HEK293 (cell line): ENCODE results near the gene BRI3.

Experiments
- HOXA7 ChIP-seq: sonication (generic); formaldehyde crosslinking; IDR thresholded peaks from 2 replicates; pipeline ENCODE4 v1.8.1; 2022; ENCODE audit warnings: missing genetic modification reagents, borderline replicate concordance
- KLF1 ChIP-seq: fragments of 450-650 bp; formaldehyde crosslinking; IDR thresholded peaks from 2 replicates; pipeline ENCODE4 v1.5.1; 2016; ENCODE audit warnings: missing biosample characterization, missing genetic modification characterization
- KLF10 ChIP-seq: fragments of 450-650 bp; IDR thresholded peaks from 2 replicates; pipeline ENCODE4 v1.5.1; 2018; ENCODE audit warnings: missing biosample characterization, mild to moderate bottlenecking, missing genetic modification characterization
- SALL2 ChIP-seq: fragments of 450-650 bp; formaldehyde crosslinking; IDR thresholded peaks from 2 replicates; pipeline ENCODE4 v1.5.0; 2017; ENCODE audit warnings: missing biosample characterization, mild to moderate bottlenecking, missing genetic modification characterization, borderline replicate concordance
- YY1 ChIP-seq: fragments of 450-650 bp; formaldehyde crosslinking; IDR thresholded peaks from 2 replicates; pipeline ENCODE4 v1.5.1; 2018; ENCODE audit warnings: missing biosample characterization, missing genetic modification characterization
- ZNF24 ChIP-seq: fragments of 450-650 bp; formaldehyde crosslinking; IDR thresholded peaks from 2 replicates; pipeline ENCODE4 v1.5.1; 2016; ENCODE audit warnings: missing biosample characterization, missing genetic modification characterization
- ZNF600 ChIP-seq: fragments of 450-650 bp; formaldehyde crosslinking; IDR thresholded peaks from 2 replicates; pipeline ENCODE4 v1.5.1; 2016; ENCODE audit warnings: missing biosample characterization, missing genetic modification characterization
- ZNF658 ChIP-seq: fragments of 450-650 bp; formaldehyde crosslinking; IDR thresholded peaks from 2 replicates; pipeline ENCODE4; 2016; ENCODE audit warnings: missing biosample characterization, missing genetic modification characterization
- TF ChIP-seq, protein P1 (sequence below): fragments of 450-650 bp; formaldehyde crosslinking; IDR thresholded peaks from 2 replicates; pipeline ENCODE4 v1.5.1; 2016; ENCODE audit warnings: missing biosample characterization, missing genetic modification characterization
- TF ChIP-seq, protein P2 (sequence below): fragments of 450-650 bp; formaldehyde crosslinking; IDR thresholded peaks from 2 replicates; pipeline ENCODE4 v1.5.1; 2016; ENCODE audit warnings: missing biosample characterization, missing genetic modification characterization
- TF ChIP-seq, protein P3 (sequence below): fragments of 450-650 bp; formaldehyde crosslinking; IDR thresholded peaks from 2 replicates; pipeline ENCODE4 v1.5.1; 2016; ENCODE audit warnings: missing biosample characterization, missing genetic modification characterization, low read depth
- TF ChIP-seq, protein P4 (sequence below): fragments of 450-650 bp; formaldehyde crosslinking; IDR thresholded peaks from 2 replicates; pipeline ENCODE4 v1.5.1; 2016; ENCODE audit warnings: missing biosample characterization, missing genetic modification characterization
- TF ChIP-seq, protein P5 (sequence below): fragments of 450-650 bp; formaldehyde crosslinking; IDR thresholded peaks from 2 replicates; pipeline ENCODE4 v1.5.1; 2017; ENCODE audit warnings: missing biosample characterization, mild to moderate bottlenecking, missing genetic modification characterization, moderate library complexity

DNA sequence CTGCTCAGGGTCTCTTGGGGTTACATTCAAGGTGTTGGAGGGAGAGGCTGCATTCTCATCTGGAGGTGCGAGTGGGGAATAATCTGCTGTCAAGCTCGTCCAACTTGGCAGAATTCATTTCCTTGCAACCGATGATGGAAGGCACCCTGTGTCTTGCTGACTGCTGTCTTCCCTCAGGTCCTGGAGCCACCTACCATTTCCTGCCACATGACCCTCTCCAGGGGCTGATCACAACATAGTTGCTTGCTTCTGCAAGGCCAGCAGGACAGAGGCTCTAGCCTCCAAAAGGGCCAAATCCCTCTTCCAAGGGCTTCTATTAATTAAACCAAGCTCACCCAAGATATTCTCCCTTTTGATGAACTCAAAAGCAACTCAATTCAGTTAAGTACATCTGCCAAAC, 14.2 kb upstream of the BRI3 start:
- TF ChIP-seq HOXA7 (CRISPR knock-in tag) (no peak), ZNF24 (no peak), ZNF600 (no peak), YY1 (tag by site-specific recombination) (no peak), KLF1 (tag by site-specific recombination) (no peak), ZNF658 (tag by site-specific recombination) (no peak), KLF10 (tag by site-specific recombination) (no peak), SALL2 (no peak)
- TF ChIP-seq, protein P1, sequence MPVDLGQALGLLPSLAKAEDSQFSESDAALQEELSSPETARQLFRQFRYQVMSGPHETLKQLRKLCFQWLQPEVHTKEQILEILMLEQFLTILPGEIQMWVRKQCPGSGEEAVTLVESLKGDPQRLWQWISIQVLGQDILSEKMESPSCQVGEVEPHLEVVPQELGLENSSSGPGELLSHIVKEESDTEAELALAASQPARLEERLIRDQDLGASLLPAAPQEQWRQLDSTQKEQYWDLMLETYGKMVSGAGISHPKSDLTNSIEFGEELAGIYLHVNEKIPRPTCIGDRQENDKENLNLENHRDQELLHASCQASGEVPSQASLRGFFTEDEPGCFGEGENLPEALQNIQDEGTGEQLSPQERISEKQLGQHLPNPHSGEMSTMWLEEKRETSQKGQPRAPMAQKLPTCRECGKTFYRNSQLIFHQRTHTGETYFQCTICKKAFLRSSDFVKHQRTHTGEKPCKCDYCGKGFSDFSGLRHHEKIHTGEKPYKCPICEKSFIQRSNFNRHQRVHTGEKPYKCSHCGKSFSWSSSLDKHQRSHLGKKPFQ (tag by site-specific recombination), result no peak
- TF ChIP-seq, protein P2, sequence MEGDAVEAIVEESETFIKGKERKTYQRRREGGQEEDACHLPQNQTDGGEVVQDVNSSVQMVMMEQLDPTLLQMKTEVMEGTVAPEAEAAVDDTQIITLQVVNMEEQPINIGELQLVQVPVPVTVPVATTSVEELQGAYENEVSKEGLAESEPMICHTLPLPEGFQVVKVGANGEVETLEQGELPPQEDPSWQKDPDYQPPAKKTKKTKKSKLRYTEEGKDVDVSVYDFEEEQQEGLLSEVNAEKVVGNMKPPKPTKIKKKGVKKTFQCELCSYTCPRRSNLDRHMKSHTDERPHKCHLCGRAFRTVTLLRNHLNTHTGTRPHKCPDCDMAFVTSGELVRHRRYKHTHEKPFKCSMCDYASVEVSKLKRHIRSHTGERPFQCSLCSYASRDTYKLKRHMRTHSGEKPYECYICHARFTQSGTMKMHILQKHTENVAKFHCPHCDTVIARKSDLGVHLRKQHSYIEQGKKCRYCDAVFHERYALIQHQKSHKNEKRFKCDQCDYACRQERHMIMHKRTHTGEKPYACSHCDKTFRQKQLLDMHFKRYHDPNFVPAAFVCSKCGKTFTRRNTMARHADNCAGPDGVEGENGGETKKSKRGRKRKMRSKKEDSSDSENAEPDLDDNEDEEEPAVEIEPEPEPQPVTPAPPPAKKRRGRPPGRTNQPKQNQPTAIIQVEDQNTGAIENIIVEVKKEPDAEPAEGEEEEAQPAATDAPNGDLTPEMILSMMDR (tag by site-specific recombination), result no peak
- TF ChIP-seq, protein P3, sequence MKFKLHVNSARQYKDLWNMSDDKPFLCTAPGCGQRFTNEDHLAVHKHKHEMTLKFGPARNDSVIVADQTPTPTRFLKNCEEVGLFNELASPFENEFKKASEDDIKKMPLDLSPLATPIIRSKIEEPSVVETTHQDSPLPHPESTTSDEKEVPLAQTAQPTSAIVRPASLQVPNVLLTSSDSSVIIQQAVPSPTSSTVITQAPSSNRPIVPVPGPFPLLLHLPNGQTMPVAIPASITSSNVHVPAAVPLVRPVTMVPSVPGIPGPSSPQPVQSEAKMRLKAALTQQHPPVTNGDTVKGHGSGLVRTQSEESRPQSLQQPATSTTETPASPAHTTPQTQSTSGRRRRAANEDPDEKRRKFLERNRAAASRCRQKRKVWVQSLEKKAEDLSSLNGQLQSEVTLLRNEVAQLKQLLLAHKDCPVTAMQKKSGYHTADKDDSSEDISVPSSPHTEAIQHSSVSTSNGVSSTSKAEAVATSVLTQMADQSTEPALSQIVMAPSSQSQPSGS (tag by site-specific recombination), result no peak
- TF ChIP-seq, protein P4, sequence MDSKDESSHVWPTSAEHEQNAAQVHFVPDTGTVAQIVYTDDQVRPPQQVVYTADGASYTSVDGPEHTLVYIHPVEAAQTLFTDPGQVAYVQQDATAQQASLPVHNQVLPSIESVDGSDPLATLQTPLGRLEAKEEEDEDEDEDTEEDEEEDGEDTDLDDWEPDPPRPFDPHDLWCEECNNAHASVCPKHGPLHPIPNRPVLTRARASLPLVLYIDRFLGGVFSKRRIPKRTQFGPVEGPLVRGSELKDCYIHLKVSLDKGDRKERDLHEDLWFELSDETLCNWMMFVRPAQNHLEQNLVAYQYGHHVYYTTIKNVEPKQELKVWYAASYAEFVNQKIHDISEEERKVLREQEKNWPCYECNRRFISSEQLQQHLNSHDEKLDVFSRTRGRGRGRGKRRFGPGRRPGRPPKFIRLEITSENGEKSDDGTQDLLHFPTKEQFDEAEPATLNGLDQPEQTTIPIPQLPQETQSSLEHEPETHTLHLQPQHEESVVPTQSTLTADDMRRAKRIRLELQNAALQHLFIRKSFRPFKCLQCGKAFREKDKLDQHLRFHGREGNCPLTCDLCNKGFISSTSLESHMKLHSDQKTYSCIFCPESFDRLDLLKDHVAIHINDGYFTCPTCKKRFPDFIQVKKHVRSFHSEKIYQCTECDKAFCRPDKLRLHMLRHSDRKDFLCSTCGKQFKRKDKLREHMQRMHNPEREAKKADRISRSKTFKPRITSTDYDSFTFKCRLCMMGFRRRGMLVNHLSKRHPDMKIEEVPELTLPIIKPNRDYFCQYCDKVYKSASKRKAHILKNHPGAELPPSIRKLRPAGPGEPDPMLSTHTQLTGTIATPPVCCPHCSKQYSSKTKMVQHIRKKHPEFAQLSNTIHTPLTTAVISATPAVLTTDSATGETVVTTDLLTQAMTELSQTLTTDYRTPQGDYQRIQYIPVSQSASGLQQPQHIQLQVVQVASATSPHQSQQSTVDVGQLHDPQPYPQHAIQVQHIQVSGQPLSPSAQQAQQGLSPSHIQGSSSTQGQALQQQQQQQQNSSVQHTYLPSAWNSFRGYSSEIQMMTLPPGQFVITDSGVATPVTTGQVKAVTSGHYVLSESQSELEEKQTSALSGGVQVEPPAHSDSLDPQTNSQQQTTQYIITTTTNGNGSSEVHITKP (tag by site-specific recombination), result no peak
- TF ChIP-seq, protein P5, sequence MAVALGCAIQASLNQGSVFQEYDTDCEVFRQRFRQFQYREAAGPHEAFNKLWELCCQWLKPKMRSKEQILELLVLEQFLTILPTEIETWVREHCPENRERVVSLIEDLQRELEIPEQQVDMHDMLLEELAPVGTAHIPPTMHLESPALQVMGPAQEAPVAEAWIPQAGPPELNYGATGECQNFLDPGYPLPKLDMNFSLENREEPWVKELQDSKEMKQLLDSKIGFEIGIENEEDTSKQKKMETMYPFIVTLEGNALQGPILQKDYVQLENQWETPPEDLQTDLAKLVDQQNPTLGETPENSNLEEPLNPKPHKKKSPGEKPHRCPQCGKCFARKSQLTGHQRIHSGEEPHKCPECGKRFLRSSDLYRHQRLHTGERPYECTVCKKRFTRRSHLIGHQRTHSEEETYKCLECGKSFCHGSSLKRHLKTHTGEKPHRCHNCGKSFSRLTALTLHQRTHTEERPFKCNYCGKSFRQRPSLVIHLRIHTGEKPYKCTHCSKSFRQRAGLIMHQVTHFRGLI (tag by site-specific recombination), result no peak
